Measurements from ENCODE around the gene MCTP1.

The MCTP1 gene

GRCh38 chr5:95050708-95051107, 234.2 kb downstream of the MCTP1 start:
- no peak overlapping the region for H3K4me3 ChIP-seq (replicated peaks; ENCODE audit: low read depth, low read length)
- DNase-seq (ENCODE audit: low read depth), result no peak
- TF ChIP-seq, protein P1, sequence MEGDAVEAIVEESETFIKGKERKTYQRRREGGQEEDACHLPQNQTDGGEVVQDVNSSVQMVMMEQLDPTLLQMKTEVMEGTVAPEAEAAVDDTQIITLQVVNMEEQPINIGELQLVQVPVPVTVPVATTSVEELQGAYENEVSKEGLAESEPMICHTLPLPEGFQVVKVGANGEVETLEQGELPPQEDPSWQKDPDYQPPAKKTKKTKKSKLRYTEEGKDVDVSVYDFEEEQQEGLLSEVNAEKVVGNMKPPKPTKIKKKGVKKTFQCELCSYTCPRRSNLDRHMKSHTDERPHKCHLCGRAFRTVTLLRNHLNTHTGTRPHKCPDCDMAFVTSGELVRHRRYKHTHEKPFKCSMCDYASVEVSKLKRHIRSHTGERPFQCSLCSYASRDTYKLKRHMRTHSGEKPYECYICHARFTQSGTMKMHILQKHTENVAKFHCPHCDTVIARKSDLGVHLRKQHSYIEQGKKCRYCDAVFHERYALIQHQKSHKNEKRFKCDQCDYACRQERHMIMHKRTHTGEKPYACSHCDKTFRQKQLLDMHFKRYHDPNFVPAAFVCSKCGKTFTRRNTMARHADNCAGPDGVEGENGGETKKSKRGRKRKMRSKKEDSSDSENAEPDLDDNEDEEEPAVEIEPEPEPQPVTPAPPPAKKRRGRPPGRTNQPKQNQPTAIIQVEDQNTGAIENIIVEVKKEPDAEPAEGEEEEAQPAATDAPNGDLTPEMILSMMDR (IDR thresholded peaks at IDR 0.05; ENCODE audit: low read length, missing control alignments), result no peak

DNA sequence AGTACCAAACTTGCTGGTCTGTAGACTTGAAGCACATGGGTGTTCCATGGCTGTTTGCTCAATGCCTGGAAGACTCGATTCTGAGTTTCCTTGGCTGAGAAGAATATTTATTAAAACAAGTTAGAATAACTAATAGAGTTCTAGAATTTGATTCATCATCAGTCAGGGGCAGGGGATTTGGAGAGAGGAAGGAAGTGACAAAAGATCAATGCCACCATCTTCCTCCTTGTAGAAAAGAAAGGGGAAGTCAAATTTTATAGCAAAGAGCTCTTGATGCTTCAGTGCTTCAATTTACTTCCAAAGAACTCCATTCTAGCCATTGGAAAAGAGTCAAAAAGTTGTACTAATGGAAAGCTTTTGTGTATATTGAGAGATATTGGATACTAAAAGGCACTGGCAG, 236.3 kb downstream of the MCTP1 start:
- DNase-seq (ENCODE audit: low read depth), result no peak
- TF ChIP-seq, protein P1 (IDR thresholded peaks at IDR 0.05; ENCODE audit: low read length, missing control alignments), result no peak
- H3K4me3 ChIP-seq (replicated peaks; ENCODE audit: low read depth, low read length), result no peak overlapping the region

DNA sequence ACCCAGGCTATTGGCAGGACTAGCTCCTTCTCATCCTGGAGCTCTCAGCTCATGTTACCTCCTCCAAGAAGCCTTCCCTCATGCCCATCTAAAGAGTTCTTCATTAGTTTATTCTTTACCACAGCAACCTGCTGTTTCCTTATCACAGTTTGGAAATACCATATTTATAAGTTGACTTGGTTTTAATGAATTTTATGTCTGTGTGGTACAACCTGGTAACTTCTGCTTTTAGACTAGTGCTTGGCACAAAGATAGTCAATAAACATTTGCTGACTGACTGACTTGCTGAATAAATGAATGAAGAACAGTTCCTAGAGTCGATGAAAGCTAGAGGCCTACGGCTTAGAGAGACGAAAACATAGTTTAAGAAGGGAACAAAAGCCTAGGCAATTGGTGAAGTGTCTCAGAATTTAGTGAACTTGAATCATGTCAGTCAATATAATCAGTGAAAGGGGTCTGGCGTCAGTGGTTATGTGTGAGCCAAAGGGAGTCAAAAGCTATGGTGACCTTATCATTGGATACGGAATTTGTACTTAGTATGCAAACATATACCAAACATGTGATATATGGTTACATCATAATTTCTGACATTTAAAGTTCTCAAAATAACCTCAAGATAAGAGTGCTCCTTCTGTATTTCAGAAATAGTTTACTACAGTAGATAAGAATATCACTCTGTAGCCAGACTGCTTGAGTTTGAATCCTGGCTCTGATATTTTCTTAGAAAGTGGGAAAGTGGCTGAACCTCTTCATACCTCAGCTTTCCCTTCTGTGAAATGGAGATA, 239.5 kb downstream of the MCTP1 start:
- TF ChIP-seq, protein P1 (IDR thresholded peaks at IDR 0.05; ENCODE audit: low read length, missing control alignments), result no peak
- H3K4me3 ChIP-seq (replicated peaks; ENCODE audit: low read depth, low read length), result no peak overlapping the region
- DNase-seq (ENCODE audit: low read depth), result no peak

DNA sequence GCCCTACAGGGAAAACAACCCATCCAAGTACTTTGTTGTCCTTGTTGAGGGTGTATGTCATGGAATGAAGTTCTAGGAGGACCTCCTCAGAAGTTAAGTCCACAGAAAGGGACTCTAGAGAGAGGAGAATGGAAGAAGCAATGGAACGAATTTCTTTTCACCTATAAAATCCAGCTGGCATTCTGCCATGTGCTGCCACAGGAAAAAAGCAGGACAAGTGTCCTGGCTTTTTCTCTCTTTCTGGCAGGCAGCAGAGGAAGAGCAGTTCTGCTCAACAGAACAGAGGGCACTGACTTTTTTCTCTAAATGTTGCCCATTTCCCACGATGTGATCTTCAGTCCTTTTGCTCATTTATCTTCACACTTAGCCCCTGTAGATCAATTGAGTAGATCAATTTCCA, 240.8 kb downstream of the MCTP1 start:
- no peak overlapping the region for H3K4me3 ChIP-seq (replicated peaks; ENCODE audit: low read depth, low read length)
- no peak for DNase-seq (ENCODE audit: low read depth)
- TF ChIP-seq, protein P1 (IDR thresholded peaks at IDR 0.05; ENCODE audit: low read length, missing control alignments), result no peak

- TF ChIP-seq, protein P1 (IDR thresholded peaks at IDR 0.05; ENCODE audit: low read length, missing control alignments), result no peak
- H3K4me3 ChIP-seq (replicated peaks; ENCODE audit: low read depth, low read length), result no peak overlapping the region
- DNase-seq (ENCODE audit: low read depth), result no peak
Measured at GRCh38 chr5:95043648-95044047, 241.2 kb downstream of the MCTP1 start.

DNA sequence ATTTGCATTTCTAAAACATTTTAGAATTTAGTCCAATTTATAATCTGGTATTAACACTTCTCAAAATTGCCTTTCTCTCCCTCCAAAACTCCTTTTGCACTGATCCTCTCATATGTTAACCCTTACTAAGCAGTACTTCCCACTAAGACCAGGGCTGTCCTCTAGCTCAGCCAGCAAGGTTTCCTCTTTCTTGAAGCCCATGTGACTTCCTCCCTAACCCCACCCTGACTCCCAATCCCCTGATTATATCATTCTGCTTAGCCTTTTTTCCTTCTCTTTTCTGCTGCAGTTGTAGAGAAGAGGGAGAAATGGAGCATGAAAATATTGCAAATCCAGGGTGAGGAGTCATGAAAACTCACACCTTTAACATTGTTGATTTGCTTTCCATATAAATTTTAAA, 241.7 kb downstream of the MCTP1 start:
- TF ChIP-seq, protein P1 (IDR thresholded peaks at IDR 0.05; ENCODE audit: low read length, missing control alignments), result no peak
- DNase-seq (ENCODE audit: low read depth), result no peak
- no peak overlapping the region for H3K4me3 ChIP-seq (replicated peaks; ENCODE audit: low read depth, low read length)

DNA sequence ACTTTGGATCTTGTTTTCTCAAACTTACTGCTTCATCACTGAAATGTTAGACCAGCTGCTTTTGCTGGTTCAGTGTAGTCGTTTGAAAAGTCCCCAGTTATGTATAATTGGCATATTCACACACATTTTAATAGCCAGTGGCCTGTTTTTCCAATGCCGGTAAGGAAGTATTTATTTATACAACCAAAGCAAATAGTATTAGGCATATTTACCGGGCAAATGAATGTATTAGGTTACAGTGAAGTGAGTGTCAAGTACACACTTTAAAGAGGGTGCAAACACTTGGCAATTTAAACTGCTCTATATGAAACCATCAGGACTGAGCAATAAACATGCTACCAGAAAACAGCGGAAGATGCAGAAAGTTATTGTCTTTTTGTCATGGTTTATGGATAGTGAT, 242.9 kb downstream of the MCTP1 start:
- DNase-seq (ENCODE audit: low read depth), result no peak
- TF ChIP-seq, protein P1 (IDR thresholded peaks at IDR 0.05; ENCODE audit: low read length, missing control alignments), result no peak
- no peak overlapping the region for H3K4me3 ChIP-seq (replicated peaks; ENCODE audit: low read depth, low read length)
